ENCODE results near the gene COX6A1.

Gene COX6A1

DNA sequence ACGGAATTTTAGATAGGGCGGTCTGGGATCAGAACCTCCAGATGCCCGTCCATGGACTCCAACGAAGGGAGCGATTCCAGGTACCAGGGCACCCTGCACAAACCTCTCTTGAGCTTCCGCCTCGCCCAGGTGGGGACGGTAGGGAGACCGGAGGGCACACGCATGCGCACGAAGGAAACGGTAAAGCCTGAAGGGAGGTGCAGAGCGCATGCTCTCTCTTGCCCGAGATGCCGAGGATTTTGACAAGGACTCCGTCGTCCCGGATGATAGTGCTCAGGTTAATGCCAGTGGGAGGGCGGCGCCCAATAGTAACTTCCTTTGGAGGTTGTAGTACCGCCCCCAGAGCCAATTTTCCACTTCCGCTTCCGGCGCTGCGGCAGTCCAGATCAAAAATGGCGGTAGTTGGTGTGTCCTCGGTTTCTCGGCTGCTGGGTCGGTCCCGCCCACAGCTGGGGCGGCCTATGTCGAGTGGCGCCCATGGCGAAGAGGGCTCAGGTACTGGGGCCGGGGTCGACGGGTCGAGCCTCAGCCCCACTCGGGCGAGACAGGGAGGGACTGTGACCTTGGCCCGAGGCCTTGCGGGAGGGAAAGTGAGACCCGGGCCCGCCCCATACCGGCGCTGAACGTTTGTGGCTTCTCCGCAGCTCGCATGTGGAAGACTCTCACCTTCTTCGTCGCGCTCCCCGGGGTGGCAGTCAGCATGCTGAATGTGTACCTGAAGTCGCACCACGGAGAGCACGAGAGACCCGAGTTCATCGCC, at the start of gene COX6A1:
Gene COX6A1 (plus strand): TSS at position 379 of the 760 bp plus-strand sequence. CDS start 14 bp downstream, at position 393.
- H3K4me3 ChIP-seq (ENCODE audit: low read depth, low read length): peak within 1 kb of the TSS; percentile 92

DNA sequence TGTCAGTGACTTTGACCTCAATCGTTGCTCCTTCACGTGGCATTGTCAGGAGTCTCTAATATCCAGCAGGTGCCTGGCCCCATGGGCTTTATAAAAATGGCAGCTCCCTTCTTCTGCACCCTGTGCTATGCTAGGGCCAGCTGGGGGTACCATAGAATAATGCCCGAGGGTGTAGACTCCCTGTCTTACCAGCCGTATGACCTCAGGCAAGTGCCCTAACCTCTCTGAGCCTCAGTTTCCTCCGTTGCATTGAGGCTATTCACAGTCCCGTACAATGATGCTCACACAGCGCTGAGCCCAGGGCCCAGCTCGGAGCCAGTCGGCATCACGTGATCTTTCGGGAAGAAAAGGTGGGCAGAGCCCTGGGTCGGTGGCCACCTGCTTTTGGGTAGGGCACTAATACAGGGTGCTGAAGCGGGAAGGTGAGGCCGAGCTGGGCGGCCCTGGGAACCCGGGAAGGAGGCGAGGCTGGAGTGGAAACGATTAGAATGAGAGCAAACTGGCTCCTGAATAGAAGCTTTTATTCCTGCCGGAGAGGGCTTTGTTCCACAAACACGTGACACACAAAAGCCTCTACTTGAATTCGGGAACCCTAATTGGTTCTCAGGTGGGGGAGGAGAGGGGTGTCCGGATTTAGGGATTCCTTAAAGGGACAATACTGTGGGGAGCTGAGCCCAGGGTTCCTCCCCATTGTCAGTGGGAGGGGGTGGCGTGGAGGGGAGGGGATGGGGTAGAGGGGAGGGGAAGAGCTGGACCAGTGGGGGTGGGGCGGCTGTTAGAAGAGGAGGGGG, 49.0 kb upstream of the COX6A1 start:
- peak overlapping the region; percentile 10 for H3K4me3 ChIP-seq (ENCODE audit: low read depth, low read length)

DNA sequence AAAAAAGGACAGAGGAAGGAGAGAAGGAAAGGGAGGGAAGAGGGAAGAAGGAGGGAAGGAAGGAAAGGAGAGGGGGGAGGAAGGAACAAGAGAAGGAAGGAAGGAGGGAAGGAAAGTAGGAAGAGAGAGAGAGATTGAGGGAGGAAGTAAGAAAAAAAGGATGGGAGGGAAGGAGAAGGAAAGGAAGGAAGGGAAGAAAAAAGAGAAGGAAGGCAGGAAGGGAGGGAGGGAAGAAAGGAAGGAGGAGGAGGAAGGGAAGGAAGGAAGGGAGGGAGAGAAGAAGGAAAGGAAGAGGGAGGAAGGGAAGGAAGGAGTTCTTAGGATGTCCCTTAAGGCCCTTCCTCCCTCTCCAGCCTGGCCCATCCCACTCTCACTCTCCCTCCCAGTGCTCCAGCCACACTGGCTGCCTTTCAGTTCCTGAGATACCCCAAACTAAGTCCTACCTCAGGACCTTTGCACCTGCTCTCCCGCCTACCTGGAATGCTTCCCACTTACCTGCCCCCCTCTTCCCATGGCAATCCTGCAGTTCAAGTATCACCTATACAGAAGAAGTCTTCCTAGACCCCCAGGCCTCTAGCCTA, 47.3 kb upstream of the COX6A1 start:
- no peak overlapping the region for H3K4me3 ChIP-seq (ENCODE audit: low read depth, low read length)

DNA sequence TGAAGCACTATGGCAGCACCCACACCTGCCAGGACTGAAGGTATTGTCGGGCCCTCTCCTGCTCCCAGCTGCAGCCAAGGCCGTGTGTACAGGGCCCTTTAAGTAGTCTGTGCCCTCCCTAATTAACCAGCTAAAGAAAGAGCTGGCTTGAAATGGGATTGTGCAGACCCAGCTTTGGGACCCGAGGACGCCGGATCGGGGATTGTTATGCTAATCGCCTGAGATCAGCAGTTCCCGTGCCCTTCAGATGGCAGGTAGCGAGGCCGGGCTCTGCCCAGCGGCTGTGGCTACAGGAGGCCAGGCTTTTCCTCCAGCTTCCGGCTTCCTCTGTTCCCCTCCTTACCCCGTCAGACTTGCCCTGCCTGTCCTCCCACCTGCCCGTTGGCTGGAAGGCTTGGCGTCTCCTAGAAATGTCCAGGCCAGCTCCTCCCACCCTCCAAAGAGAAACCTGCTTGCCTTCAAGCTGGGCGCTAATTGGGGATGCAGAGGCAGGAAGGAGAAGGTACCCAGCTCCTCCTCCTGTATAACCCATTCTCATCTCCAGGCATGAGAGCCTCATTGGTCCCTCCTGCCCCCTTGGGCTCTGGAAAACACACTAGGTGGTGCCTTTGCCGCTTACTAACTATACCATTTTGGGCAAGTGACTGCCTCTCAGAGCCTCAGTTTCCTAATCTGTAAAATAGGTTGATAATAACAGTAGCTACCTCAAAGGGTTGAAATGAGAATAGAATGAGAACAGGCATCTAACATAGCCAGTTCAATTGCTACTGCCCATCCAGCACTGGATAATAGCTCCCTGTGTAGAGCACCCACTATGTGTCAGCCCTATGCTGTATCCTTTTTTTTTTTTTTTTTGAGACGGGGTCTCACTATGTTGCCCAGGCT, 43.2 kb upstream of the COX6A1 start:
- no peak overlapping the region for H3K4me3 ChIP-seq (ENCODE audit: low read depth, low read length)

DNA sequence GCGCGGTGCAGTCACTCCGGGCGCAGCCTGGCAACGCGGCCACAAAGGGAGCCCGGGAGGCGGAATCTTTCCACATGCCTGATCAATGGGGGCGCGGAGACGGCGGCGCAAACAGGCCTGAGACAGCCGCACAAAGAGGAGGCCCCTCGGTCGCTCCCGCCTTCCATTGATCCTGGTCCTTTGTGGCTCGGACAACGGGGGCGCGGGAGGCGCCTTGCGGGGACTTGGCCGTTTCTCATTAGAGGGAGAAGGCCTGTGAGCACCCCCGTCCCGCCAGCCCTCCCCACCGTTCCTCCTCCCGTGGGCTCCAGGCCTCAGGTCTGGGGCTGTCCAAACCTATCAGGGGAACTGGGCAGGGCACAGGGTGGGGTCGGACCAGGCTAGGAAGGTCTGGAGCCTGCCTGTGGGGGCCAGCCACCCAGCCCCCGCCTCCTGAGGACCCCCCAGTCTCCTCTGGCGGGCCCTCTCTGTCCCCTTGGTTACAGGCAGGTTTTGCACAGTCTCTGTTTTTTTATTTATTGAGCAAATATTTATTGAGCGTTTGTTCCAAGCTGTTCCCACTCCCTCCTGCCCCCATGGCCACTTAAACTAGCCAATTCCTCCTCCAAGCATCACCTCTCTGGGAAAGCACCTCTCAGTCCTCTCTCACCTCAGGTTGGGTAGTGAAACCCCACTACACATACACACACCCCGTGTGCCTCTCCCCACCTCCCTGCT, 39.9 kb upstream of the COX6A1 start:
- H3K4me3 ChIP-seq (ENCODE audit: low read depth, low read length): no peak overlapping the region

DNA sequence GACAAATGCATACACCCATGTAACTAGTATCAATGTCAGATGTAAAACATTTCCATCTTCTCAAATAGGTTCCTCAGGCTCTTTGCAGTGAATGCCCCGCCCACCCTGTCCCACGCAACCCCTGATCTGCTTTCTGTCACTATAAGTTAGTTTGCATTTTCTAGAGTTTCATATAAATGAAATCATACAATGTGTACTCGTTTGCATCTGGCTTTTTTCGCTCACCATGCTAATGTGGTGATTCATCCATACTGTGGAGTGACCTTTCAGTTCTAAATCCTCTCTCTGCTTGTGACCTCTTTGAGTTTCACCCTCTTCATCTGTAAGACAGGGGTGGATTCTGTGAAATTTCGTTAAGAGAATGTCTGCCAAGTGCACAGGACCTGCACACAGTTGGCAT, 38.4 kb upstream of the COX6A1 start:
- H3K4me3 ChIP-seq (ENCODE audit: low read depth, low read length): no peak overlapping the region

DNA sequence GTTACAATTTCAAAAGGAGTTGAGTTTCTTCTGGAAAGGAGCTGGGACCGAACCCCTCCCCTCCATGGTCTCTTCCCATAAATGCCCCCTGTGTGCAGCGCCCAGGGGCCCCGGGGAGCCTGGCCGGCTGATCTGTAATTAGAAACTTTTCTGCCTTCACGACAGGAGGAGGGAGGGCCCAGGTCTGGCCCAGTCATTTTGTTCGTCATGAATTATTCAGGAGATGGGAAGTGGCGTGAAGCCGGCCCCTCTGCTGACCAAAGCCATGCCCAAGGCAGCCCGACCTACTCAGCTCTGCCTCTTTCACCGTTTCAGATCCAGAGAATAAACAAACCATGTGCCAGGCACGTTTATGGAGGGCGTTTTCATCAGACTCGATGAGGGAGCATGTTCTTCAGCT, 35.7 kb upstream of the COX6A1 start:
- H3K4me3 ChIP-seq (ENCODE audit: low read depth, low read length): no peak overlapping the region

DNA sequence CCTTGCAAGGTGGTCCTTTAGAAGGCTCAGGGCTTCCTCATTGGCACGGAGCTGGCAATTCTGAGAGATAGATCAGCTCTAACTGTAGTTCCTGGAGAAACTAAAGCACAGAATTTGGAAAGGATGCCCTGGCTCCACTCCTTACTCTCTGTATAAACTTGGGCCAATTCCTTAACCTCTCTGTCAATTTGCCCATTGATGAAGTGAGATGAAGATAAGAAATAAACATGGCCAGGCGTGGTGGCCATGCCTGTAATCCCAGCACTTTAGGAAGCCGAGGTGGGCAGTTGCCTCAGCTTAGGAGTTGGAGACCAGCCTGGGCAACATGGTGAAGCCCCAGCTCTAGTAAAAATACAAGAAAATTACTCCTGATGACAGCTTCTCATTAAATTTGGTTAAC, 34.0 kb upstream of the COX6A1 start:
- no peak overlapping the region for H3K4me3 ChIP-seq (ENCODE audit: low read depth, low read length)

DNA sequence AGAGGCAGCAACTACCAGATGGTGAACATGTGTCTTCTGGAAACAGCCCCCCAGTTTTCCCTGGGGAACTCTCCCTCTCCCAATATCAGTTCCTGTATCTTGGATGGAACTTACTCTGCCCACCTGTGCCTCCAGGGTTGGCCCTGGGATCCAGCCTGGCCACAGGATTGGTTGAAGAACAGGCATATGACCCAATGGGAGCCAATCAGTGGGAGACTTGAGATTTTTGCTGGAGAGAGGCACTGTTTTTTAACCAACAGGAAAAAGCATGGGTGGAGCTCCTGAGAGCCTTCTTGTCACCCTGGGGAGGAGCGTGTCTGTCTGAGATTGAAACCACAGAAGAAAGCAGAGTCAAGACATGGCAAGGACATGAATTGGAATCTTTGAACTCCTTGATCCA, 33.6 kb upstream of the COX6A1 start:
- H3K4me3 ChIP-seq (ENCODE audit: low read depth, low read length): no peak overlapping the region

DNA sequence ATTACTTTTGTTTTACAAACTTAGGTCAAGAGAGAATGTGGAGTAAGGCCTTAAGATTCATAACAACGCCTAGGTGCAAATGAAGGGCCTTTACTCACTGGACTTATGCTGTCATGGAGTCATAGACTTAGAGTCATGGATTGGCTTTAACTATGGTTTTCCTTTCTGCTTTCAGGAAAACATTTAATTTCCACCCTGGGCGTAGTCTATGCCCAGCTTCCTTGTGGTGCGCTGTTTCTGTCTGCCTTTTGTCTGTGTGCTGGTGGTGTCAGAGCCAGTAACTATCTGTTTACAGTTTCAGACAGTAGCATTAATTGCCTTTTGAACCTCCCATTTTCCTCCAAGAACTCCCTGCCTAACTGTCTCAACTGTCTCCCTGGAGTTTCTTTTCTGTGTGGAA, 31.8 kb upstream of the COX6A1 start:
- H3K4me3 ChIP-seq (ENCODE audit: low read depth, low read length): no peak overlapping the region

DNA sequence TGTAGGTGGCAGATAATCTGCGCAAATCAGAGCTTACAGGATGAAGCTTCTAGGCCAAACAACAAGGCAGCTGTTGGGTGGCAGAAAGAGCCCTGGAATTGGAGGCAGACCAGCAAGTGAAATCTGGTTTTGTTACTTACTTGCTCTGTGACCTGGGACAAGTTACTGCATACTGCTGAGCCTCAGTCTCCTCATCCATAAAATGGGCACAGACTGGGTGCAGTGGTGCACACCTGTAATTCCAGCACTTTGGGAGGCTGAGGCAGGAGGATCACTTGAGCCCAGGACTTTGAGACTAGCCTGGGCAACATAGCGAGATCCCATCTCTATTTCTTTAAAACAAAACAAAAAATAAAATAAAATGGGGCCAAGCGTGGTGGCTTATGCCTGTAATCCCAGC, 31.4 kb upstream of the COX6A1 start:
- no peak overlapping the region for H3K4me3 ChIP-seq (ENCODE audit: low read depth, low read length)

DNA sequence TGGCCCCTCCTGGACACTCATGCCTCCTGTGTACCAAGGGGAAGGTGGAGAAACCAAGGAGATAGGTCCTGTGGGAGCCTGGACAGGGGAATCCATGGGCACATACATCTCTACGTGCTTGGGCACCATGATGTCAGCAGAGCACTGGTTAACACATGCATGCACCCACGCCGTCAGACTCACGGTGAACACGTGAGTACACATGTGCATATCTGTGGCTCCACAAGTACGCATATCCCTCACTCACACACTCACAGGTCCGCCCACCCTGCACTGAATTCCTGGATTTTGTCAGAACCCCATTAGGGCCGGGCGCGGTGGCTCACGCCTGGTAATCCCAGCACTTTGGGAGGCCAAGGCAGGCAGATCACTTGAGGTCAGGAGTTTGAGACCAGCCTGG, 29.1 kb upstream of the COX6A1 start:
- no peak overlapping the region for H3K4me3 ChIP-seq (ENCODE audit: low read depth, low read length)

DNA sequence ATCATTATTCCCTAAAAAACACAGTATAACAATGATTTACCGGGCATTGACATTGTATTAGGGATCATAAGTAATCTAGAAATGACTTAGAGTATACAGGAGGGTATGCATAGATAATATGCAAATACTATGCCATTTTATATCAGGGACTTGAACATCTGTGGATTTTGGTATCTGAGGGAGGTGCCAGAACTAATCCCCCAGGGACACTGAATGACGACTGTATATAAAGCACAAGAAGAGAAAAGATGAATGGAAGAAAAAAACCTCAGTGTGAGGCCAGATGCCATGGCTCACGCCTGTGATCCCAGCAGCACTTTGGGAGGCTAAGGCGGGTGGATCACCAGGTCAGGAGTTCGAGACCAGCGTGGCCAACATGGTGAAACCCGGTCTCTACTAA, 25.5 kb upstream of the COX6A1 start:
- H3K4me3 ChIP-seq (ENCODE audit: low read depth, low read length): no peak overlapping the region

DNA sequence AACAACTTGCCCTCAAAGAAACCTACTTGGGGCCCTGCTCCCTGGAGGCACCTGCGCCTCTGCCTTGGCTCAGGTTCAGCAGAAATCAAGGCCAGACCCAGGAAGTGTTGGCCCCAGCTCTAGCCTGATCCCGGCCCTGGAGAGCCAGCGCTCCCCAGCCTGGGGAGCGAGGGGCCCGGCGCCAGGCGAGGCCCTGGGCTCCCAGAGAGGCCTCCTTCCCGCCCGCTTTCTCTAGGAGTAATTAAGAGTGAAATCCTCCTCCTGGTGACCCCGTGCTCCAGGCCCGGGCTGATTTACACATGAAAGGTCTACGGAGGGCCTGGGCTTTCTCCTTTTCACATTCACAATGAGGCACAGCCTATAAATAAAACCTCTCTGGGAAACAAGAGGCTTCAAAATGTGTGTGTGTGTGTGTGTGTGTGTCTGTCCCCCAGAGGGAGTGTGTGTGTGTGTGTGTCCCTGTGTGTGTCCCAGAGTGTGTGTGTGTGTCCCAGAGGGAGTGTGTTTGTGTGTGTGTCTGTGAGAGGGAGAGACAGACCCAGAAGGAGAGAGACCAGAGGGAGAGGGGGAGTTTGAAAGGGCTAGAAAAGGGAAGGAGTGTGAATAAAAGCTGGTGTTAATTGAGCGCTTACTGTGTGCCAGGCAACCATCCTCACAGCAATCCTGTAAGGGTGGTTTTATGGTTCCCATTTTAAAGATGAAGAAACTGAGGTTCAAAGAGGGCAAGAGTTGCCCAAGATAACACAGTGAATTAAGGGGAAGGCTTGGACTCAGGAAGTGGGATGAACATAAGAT, 23.8 kb upstream of the COX6A1 start:
- H3K4me3 ChIP-seq (ENCODE audit: low read depth, low read length): no peak overlapping the region

DNA sequence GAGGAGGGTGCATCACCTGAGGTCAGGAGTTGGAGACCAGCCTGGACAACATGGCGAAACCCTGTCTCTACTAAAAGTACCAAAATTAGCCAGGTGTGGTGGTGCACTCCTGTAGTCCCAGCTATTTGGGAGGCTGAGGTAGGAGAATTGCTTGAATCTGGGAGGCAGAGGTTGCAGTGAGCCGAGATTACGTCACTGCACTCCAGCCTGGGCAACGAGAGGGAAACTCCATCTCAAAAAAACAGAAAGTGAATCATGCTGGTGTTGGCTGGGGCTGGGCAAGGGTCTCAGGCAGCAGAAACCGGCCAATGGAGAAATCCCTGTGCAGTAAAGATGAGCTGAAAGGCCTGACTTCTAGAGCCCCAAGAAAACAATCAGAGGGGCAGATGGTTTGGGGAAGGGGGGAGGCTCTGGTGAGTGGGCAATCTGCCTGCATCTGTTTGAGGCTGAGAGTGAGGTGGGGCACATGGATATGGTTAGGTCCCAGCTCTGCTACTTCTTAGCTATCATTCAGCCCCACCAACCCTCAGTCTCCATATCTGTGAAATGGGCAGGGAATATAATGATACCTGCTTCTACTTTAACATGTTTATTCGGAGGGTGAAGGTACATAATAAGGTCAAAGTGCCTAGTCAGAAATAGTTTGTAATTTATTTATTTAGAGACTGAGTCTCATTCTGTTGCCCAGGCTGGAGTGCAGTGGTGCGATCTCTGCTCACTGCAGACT, 21.3 kb upstream of the COX6A1 start:
- no peak overlapping the region for H3K4me3 ChIP-seq (ENCODE audit: low read depth, low read length)

DNA sequence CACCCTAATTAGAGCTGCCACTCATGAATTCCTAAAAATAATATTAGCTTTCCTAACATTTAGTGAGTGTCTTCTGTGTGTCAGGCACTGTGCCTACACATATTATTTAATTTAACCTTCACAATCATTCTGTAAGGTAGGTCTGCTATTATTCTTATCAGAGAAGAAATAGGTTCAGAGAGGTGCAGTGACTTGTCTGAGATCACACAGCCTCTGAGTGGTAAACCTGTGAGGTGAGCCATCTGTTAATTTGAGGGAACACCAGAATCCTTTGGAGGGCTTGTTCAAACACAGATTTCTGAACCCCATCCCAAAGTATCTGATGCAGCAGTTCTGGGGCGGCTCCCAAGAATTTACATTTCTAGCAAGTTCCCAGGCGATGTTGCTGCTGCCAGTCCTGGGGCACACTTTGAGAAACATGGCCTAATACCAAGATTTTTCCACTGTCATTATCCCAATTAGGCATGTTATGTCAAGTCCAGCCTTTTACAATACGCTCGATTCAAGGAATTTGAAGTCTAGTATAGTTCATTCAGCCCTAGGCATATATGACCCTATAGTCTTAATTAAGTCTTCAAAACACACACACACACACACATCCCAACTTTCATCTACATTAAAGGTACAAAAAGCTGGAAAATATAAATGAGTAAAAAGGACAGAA, 19.9 kb upstream of the COX6A1 start:
- H3K4me3 ChIP-seq (ENCODE audit: low read depth, low read length): no peak overlapping the region

DNA sequence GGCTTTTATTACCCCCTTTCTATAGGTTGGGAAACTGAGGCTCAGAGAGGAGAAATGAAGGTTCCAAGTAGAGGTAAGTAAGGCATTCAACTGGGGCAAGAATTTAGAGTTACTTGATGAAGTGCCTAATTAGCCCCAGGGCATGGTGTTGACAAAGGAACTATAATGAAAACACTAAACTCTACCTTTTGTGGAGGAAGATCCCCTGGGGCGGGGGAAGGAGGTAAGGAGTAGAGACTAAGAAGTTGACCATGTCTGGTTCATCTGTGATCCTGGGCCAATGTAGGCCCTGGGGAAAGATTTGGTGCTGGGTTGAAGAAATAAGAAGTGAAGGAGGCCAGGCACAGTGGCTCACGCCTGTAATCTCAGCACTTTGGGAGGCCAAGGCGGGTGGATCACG, 16.2 kb upstream of the COX6A1 start:
- H3K4me3 ChIP-seq (ENCODE audit: low read depth, low read length): no peak overlapping the region

DNA sequence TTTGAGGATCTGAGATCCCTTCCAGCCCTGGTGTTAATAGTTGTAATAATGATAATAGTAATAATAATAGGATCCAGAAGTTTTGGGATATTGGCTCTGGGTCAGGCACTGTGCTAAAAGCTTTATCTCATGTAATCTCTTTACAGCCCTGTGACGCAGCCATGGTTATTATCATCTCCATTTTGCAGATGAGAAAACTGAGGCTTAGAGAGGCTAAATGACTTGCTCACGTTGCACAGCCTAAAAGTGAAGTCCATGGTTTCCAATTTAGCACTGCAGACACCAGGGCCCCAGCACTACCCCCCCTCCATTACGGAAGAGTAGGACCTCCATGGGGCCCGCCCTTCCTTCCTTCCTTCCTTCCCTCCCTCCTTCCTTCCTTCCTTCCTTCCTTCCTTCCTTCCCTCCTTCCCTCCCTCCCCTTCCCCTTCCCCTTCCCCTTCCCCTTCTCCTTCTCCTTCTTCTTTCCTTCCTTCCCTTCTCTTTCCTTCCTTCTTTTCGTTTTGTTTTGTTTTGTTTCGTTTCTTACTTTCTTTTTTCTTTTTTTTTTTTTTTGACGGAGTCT, 14.9 kb upstream of the COX6A1 start:
- no peak overlapping the region for H3K4me3 ChIP-seq (ENCODE audit: low read depth, low read length)
